ENCODE measurements around the gene FEZF1.

FEZF1 gene

GRCh38 chr7:122261442-122261841, 43.1 kb downstream of the FEZF1 start:
- no peak for DNase-seq

GRCh38 chr7:122261016-122261415, 43.5 kb downstream of the FEZF1 start:
- DNase-seq = no peak

- no peak for DNase-seq
These were observed 44.2 kb downstream of the FEZF1 start for GRCh38 chr7:122260336-122260735.

- DNase-seq = no peak
These were observed 45.6 kb downstream of the FEZF1 start for GRCh38 chr7:122258971-122259370.

GRCh38 chr7:122257056-122257455, 47.5 kb downstream of the FEZF1 start:
- no peak for DNase-seq

- no peak for DNase-seq
These were observed 48.5 kb downstream of the FEZF1 start for GRCh38 chr7:122256046-122256445.

- DNase-seq = no peak
These were observed 49.1 kb downstream of the FEZF1 start for GRCh38 chr7:122255454-122255853.

Data from NCI-H2171 treated with DMSO at 0.1 percent for 48 hours (cell line).